GM18526 (cell line): Measurements from ENCODE around the gene USP37.

Experiments
- POLR2A ChIP-seq: IDR thresholded peaks from 3 replicates; pipeline ENCODE4 v1.6.1; 2011; ENCODE audit not compliant: insufficient read length; ENCODE audit errors: extremely low read depth

USP37 gene

GRCh38 chr2:218568190-218569037 lies at the start of gene USP37, which contains the start of gene CNOT9:
Gene USP37 (minus strand): TSS chr2:218568351. CDS start chr2:218558653, 9,698 bp downstream.
Gene CNOT9 (plus strand): TSS chr2:218568839. CDS start chr2:218568955, 116 bp downstream.
- TF ChIP-seq POLR2A = peak; percentile 82

GRCh38 chr2:218615868-218616315 lies 47.7 kb upstream of the USP37 start:
- TF ChIP-seq POLR2A = no peak

GRCh38 chr2:218607436-218608115 lies 39.4 kb upstream of the USP37 start, which contains the start of gene PLCD4:
Gene PLCD4 (plus strand): TSS chr2:218607899. CDS start chr2:218615740, 7,841 bp downstream.
- no peak for TF ChIP-seq POLR2A

DNA sequence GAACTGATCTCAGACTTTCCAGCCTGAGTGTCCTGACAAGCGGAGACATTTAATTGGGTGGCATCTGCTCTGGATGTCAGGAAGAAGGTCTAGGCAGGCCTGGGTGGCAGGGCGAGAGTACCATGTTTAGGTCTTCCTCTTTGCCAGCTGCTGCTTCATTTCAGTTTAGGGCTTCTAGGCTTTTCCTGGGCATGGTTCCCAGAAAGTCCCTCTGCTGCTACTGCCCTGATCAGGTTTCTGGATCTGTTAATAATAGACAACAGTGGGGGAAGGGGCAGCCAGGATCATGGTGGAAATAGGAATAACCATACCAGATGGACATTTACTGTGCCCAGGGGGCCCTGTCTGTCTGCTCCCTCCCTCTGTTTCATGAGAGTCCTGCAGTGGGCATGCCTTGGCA lies 37.3 kb upstream of the USP37 start:
- no peak for TF ChIP-seq POLR2A

DNA sequence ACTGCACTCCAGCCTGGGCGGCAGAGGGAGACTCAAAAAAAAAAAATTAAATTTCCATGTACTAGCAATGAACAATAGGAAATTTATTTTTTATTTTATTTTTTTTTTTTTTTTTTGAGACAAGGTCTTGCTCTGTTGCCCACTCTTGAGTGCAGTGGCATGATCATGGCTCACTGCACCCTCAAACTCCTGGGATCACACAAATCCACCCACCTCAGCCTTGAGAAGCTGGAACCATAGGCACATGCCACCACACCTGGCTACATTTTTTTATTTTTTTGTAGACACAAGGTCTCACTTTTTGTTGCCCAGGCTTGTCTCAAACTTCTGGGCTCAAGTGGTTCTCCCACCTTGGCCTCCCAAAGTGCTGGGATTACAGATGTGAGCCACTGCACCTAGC lies 17.4 kb upstream of the USP37 start:
- TF ChIP-seq POLR2A = no peak

GRCh38 chr2:218583983-218584850 lies 16.1 kb upstream of the USP37 start:
- no peak for TF ChIP-seq POLR2A

GRCh38 chr2:218582076-218582475 lies 13.9 kb upstream of the USP37 start:
- no peak for TF ChIP-seq POLR2A

- no peak for TF ChIP-seq POLR2A
Observed at GRCh38 chr2:218578272-218578877, 10.2 kb upstream of the USP37 start.

DNA sequence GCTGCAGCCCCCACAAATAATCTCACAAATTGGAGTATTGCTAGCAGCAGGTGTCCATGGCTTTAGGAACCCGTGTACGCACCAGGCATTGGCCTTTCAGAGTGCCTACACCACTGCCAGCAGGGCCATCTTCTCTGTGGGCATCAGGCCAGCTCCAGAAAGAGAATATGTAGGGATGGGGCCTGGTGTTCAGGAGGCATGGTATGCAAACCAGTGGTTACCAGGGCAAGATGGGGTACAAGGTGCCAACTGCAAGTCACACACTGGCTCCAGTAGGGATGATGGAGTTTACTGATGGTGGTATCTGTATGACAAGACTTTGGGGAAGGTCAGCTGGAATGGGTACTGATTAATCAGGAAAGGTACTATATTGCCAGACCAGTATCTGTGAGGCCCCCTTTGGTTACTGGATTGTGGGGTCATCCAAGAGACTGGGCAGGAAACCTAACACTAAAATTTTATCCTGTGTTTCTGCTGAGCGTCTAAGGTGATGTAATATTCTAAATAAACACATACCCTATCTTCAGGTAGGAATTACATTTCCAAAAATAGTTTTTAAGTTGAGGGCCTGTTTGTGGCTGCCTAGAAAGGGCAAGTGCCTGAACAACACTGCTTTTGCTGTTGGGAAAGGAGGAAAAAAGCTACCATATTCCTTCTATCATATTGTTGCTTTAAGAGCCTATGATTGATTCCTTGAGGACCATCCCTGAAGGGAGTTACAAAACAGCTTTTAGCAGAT lies 9.5 kb upstream of the USP37 start:
- no peak for TF ChIP-seq POLR2A

DNA sequence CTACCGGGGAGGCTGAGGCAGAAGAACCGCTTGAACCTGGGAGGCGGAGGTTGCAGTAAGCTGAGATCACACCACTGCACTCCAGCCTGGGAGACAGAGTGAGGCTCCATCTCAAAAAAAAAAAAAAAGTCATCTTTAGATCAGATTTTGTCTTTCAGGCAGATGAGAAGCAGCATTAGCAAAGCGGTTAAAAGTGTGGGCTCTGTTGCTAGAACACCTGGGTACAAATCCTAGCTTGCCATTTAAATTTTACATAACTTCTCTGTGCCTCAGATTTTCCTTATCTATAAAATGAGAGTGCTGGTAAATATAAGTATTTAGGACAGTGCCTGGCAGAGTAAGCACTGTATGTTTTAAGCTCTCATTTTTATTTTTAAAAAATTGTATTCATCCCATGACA lies 8.7 kb upstream of the USP37 start:
- TF ChIP-seq POLR2A = no peak

DNA sequence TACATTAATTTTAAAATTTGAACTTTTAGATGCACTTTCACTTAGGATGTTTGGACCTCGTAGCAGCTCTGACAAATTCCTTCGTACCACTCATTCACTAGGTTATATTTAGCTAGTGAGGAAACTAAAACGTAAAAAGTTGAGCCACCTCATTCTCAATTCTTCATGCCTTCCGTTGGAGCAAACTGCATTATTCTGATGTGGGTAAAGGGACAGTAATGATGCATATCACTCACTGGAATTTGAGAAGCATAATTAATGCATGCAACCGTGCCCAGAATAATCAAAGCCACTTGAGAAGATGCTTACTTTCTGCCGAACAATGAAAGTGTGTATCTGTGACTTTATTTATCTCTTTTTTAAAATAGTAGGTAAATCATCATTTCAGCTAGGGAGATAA lies 2.7 kb upstream of the USP37 start:
- TF ChIP-seq POLR2A = no peak

DNA sequence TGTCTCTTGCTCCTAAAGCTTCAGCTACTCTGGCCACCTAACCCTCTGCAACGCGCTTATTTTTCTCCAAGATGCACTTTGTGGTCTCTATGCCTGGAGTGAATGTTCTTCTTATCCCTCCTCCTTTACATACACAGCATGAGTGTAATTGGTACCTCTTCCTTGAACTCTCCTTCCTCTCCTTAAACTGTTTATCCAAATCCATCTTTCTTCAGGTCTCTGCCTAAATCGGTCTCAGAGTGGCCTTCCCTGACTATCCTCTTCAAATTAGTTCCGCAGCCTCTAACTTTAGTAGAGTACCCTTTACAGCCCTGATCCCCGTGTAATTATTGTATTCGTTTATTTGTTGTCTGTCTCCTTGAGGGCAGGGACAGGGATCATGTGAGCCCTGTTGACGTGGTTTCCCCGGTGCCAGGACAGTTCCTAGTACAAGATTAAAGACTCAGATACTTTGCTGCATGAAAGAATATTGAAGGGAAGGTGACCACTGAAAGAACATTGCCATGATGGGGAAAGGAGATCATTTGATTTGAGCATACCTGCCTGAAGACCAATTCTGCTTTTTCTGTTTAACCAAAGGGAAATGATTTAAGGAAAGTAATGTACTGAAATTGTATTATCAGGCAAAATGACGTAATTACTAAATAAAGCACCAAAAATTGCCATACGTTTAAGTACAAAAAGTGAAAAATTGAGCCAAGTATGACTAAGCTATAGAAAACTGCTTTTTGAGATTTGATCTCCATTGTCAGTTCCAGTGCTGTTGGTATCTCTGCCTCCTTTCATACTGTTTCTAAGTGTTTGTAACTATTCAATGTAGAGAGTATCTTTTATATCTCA lies 1.7 kb upstream of the USP37 start:
- no peak for TF ChIP-seq POLR2A

GRCh38 chr2:218569038-218569431 lies 884 bp upstream of the USP37 start:
- TF ChIP-seq POLR2A = peak; percentile 19
